ENCODE results near the gene CTDSP1. TPM values are rescaled to one million over a fixed set of nuclear protein-coding genes. Genes with fewer than 3 reads are reported as not detected.

Gene CTDSP1
- total and polyA plus RNA-seq, 11 donors = 67.4 to 121 (median 93.8) TPM

- DNase-seq = no peak
- intact Hi-C loops (cut with DNase I) = loop anchor here in 9 of 10 donors (2.0 to 10.0 kb wide), 5 partner anchors 55 to 173 kb away; no protein-coding TSS in a partner anchor
- H3K27me3 ChIP-seq = no peaks in the 10 kb centered on the region
- H3K27ac ChIP-seq = no peak overlapping the region
- TF ChIP-seq POLR2A (IDR thresholded peaks at IDR 0.05) (no peak), CTCF (IDR thresholded peaks at IDR 0.05) (no peak)
- no peak overlapping the region for H3K4me3 ChIP-seq
- no peak for ATAC-seq
- H3K9me3 ChIP-seq = peaks cover 0 to 2% (median 0%) of the 10 kb centered on the region in 12 donors
- no peaks in the 10 kb centered on the region for H3K36me3 ChIP-seq
- 60 to 65% (median 63%) methylated on average over 14 to 17 of the region's 17 CpGs for WGBS, 4 donors
- H3K4me1 ChIP-seq = peaks cover 0 to 14% (median 0%) of the 10 kb centered on the region in 12 donors
Observed at GRCh38 chr2:218357236-218358177, 42.2 kb upstream of the CTDSP1 start.

GRCh38 chr2:218360453-218360852 lies 39.2 kb upstream of the CTDSP1 start:
- intact Hi-C loops (cut with DNase I) = loop anchor here in 1 of 10 donors (10.0 kb wide), 1 partner anchor 176 kb away; no protein-coding TSS in a partner anchor
- no peak overlapping the region for H3K4me3 ChIP-seq
- no peaks in the 10 kb centered on the region for H3K9me3 ChIP-seq
- DNase-seq (peak in 1 of 5 donors; percentile 46), ATAC-seq (peak in 3 of 4 donors; percentile 53 to 69 (median 58))
- TF ChIP-seq CTCF (IDR thresholded peaks at IDR 0.05) (no peak), POLR2A (IDR thresholded peaks at IDR 0.05) (no peak)
- WGBS, 4 donors = 89 to 94% (median 91%) methylated on average over 4 of the region's 4 CpGs
- no peaks in the 10 kb centered on the region for H3K36me3 ChIP-seq
- H3K4me1 ChIP-seq = peaks cover 0 to 18% (median 0%) of the 10 kb centered on the region in 12 donors
- peak overlapping the region in 1 of 12 donors; percentile 50 for H3K27ac ChIP-seq
- no peaks in the 10 kb centered on the region for H3K27me3 ChIP-seq

GRCh38 chr2:218362606-218363005 lies 37.1 kb upstream of the CTDSP1 start:
- TF ChIP-seq POLR2A (IDR thresholded peaks at IDR 0.05) (no peak), CTCF (IDR thresholded peaks at IDR 0.05) (no peak)
- Histone ChIP-seq H3K9me3 (peaks cover 0 to 11% (median 0%) of the 10 kb centered on the region in 12 donors), H3K36me3 (no peaks in the 10 kb centered on the region), H3K4me1 (peaks cover 0 to 15% (median 2%) of the 10 kb centered on the region in 12 donors), H3K27ac (no peak overlapping the region), H3K27me3 (no peaks in the 10 kb centered on the region), H3K4me3 (no peak overlapping the region)
- WGBS, 4 donors = 90 to 93% (median 92%) methylated on average over 8 of the region's 8 CpGs
- ATAC-seq (no peak), DNase-seq (no peak)
- intact Hi-C loops (cut with DNase I) = loop anchor here in 1 of 10 donors (10.0 kb wide), 1 partner anchor 178 kb away; no protein-coding TSS in a partner anchor

- Histone ChIP-seq H3K4me3 (no peak overlapping the region), H3K36me3 (no peaks in the 10 kb centered on the region), H3K4me1 (peaks cover 0 to 23% (median 8%) of the 10 kb centered on the region in 12 donors), H3K9me3 (peaks cover 0 to 11% (median 0%) of the 10 kb centered on the region in 12 donors), H3K27me3 (no peaks in the 10 kb centered on the region), H3K27ac (peak overlapping the region in 1 of 12 donors; percentile 79)
- intact Hi-C loops (cut with DNase I) = loop anchor here in 1 of 10 donors (10.0 kb wide), 1 partner anchor 179 kb away; no protein-coding TSS in a partner anchor
- no peak for ATAC-seq
- TF ChIP-seq CTCF (IDR thresholded peaks at IDR 0.05) (no peak), POLR2A (IDR thresholded peaks at IDR 0.05) (no peak)
- no peak for DNase-seq
- WGBS, 4 donors = 85 to 90% (median 88%) methylated on average over 3 of the region's 3 CpGs
Observed at GRCh38 chr2:218363736-218364135, 35.9 kb upstream of the CTDSP1 start.

Measured in heart left ventricle (tissue), 16 donors.